GM06990 (cell line): ENCODE data around the gene NCAM2.

ENCODE experiments used
- DNase-seq: peaks from one replicate; pipeline ENCODE4 v3.0.0-alpha.2; 2011; ENCODE audit not compliant: insufficient read length; ENCODE audit errors: extremely low read depth
- H3K27me3 ChIP-seq: replicated peaks from 2 replicates; pipeline ENCODE4 v1.6.0; 2011; ENCODE audit warnings: low read length; ENCODE audit not compliant: control insufficient read depth, insufficient read depth
- H3K36me3 ChIP-seq: 2 replicates; pipeline ENCODE4 v1.5.1; 2011; ENCODE audit warnings: low read length; ENCODE audit not compliant: control insufficient read depth, insufficient read depth
- H3K4me3 ChIP-seq: replicated peaks from 2 replicates; pipeline ENCODE4 v1.5.1; 2011; ENCODE audit warnings: low read depth, mild to moderate bottlenecking, control low read depth, low read length
- CTCF ChIP-seq: IDR thresholded peaks from 2 replicates; pipeline ENCODE4 v1.5.1; 2011; ENCODE audit warnings: low read length, control low read depth, mild to moderate bottlenecking, inconsistent platforms; ENCODE audit not compliant: insufficient read depth, poor library complexity, severe bottlenecking

Gene NCAM2

DNA sequence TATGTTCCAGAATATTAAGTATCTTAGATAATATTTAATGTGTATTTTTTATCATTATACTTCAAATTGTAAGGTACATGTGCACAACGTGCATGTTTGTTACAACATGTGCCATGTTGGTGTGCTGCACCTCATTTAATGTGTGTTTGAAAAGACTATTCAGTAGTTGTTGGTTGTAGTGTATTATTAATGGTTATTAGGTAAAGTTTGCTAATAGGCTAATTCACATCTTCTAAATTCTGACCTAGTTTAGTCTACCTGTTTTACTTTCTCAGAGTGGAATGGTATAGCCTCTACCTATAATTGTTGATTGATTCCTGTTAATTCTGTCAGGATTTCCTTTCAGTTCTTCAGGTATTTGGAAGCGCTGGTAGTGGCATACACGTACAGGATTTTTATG, 153.0 kb downstream of the NCAM2 start:
- Histone ChIP-seq H3K4me3 (no peak overlapping the region), H3K36me3 (no peaks in the 10 kb centered on the region), H3K27me3 (no peaks in the 10 kb centered on the region)
- no peak for DNase-seq
- no peak for TF ChIP-seq CTCF

- Histone ChIP-seq H3K36me3 (no peaks in the 10 kb centered on the region), H3K4me3 (no peak overlapping the region), H3K27me3 (no peaks in the 10 kb centered on the region)
- DNase-seq: no peak
- no peak for TF ChIP-seq CTCF
Measured at GRCh38 chr21:21156397-21156796, 158.2 kb downstream of the NCAM2 start.

DNA sequence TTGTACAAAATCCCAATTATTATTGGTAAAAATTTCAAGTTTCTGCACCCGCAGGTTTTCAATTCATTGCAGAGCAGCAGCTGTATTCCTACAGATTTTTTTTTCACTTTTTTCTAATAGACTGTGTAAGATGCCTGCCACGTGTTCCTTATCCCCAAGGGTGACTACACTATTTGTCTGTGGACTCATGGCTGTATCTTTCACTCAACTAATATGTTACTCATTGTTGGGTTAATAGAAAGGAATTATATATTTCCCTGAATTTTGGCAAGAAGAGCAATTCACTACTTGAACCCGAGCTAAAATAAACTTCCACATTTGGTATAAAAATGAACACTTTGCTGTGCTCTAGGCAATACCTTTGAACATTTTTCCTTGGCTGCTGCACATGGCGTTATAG, 158.7 kb downstream of the NCAM2 start:
- no peak for TF ChIP-seq CTCF
- H3K4me3 ChIP-seq: no peak overlapping the region
- no peaks in the 10 kb centered on the region for H3K36me3 ChIP-seq
- no peak for DNase-seq
- no peaks in the 10 kb centered on the region for H3K27me3 ChIP-seq

- TF ChIP-seq CTCF: no peak
- no peak for DNase-seq
- Histone ChIP-seq H3K4me3 (no peak overlapping the region), H3K27me3 (no peaks in the 10 kb centered on the region), H3K36me3 (no peaks in the 10 kb centered on the region)
Measured at GRCh38 chr21:21158376-21158918, 160.2 kb downstream of the NCAM2 start.

DNA sequence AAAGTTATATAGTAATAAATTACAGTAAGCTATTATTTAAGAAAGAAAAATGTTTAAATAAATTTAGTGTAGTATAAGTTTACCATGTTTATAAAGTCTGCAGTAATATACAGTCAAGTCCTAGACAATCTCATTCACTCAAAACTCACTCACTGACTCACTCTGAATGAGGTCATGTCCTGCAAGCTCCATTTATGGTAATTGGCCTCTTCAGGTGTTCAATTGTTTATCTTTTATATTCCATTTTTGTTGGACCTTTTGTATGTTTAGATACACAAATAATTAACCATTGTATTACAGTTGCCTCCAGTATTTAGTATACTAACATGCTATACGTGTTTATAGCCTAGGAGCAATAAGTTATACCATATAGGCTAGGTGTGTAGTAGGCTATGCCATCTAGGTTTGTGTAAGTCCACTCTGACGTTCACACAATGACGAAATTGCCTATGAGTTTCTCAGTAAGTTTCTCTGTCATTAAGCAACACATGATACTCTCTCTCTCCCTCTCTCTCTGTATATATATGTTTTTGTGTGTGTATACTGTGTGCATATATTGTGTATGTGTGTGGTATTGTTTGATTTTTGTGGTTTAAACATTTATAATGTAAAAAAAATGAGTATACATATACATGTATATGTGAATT, 161.2 kb downstream of the NCAM2 start:
- Histone ChIP-seq H3K4me3 (no peak overlapping the region), H3K27me3 (no peaks in the 10 kb centered on the region), H3K36me3 (no peaks in the 10 kb centered on the region)
- no peak for DNase-seq
- TF ChIP-seq CTCF: no peak

- H3K27me3 ChIP-seq: no peaks in the 10 kb centered on the region
- no peaks in the 10 kb centered on the region for H3K36me3 ChIP-seq
- no peak for TF ChIP-seq CTCF
- no peak for DNase-seq
- H3K4me3 ChIP-seq: no peak overlapping the region
Measured at GRCh38 chr21:21162786-21163185, 164.6 kb downstream of the NCAM2 start.
